GF-D8 (cell line): ENCODE data around the gene NFIA.
"Not testable (repeated sequence)": the region's sequence is repeated elsewhere in the genome, so short reads cannot be mapped to it uniquely, and the experiment has no call there.

ENCODE experiments used
- DNase-seq: peaks from one replicate; lab custom pipeline; 2025; lab: John Stamatoyannopoulos, UW

Gene NFIA

DNA sequence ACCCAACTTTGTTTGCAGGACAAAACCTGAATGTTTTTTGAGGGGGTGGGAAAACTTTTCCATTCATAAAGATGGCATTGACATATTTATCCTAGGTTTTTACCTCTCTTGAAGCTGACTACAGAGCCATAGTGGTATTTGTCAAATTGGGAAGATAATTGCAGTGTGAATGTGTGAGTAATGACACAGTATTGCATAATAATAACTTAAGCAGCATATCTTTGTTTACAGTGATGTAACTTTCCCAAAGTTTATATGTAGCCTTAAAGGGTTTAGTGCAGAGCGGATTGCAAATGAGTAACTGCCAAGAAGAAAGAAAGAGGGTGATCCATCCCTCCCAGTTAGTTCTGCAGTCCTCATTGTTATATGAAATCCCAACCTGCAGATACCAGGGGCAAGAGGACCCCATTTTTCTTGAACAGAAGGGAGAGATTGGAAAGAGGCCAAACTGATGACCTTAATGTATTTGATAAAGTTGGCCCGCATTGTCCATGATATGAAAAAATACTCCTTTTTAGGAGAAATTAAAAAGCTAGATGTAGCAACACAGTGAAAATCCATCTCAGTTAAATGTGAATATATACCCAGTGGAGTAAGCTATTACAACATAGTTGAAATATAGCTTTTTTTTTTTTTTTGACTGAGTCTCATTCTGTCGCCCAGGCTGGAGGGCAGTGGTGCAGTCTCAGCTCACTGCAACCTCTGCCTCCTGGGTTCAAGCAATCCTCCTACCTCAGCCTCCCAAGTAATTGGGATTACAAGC lies 23.7 kb upstream of the NFIA start:
- DNase-seq, result no peak

- DNase-seq, result not testable (repeated sequence)
Measured at GRCh38 chr1:61061601-61062000, 20.8 kb upstream of the NFIA start.

DNA sequence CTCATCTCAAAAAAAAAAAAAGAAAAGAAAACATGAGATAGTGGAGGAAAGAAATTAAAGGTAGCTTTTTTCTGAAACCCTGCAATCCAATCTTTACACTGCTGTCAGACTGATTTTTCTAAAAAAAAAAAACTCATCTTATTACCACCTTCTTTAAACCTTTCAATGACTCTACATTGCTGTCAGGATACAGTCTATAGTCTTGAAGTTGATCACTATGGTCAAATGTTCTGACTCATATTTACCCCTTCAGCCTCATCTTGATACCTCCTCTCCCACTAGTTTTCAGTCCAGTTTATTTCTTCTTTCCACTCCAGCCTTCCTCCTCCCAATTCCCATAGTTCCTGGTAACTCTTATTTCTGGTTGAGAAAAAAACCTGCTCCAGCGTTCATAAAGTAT lies 17.7 kb upstream of the NFIA start:
- no peak for DNase-seq

DNA sequence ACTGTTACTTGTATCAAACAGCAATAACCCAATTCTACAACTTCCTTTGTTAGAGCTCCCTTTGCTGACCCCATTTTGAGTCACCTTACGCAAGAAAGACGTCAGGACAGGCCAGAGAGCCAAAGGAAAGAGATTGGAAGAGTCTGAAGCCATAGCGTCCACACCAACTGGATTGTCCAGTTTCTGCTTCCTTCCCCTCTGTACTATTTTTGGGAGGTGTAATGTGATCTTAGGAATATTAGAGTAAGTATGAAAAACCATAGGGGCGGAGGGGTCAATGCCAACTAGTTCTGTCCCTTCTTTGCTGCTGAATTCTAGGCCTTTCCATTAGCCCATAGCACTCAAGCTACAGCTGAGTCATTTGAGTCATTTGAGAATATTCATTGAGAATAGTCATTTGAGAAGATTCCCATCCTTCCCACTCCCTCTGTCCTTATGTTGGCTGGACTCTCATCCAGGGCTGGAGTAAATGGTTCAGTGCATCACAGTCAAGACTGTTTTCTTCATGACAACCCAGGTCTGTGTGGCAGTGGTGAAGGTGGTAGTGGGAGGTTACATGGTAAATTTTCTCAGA lies 14.8 kb upstream of the NFIA start:
- DNase-seq, result no peak

DNA sequence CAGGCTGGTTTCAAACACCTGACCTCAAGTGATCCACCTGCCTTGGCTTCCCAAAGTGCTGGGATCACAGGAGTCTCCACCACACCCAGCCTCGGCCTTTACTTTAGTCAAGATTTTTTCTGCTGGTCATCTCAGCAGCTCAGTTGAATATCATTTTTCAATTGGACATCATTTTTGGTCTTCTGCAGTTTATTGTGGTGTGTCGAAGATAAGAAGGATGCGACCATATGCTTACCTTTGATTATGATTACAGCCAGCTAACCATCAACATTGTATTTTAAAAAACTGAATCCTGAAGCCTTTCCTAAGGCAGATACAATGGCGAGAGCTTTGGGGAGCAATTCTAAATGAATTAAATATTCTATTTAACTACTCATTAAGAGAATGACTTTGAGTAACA lies 12.3 kb upstream of the NFIA start:
- DNase-seq, result no peak

DNA sequence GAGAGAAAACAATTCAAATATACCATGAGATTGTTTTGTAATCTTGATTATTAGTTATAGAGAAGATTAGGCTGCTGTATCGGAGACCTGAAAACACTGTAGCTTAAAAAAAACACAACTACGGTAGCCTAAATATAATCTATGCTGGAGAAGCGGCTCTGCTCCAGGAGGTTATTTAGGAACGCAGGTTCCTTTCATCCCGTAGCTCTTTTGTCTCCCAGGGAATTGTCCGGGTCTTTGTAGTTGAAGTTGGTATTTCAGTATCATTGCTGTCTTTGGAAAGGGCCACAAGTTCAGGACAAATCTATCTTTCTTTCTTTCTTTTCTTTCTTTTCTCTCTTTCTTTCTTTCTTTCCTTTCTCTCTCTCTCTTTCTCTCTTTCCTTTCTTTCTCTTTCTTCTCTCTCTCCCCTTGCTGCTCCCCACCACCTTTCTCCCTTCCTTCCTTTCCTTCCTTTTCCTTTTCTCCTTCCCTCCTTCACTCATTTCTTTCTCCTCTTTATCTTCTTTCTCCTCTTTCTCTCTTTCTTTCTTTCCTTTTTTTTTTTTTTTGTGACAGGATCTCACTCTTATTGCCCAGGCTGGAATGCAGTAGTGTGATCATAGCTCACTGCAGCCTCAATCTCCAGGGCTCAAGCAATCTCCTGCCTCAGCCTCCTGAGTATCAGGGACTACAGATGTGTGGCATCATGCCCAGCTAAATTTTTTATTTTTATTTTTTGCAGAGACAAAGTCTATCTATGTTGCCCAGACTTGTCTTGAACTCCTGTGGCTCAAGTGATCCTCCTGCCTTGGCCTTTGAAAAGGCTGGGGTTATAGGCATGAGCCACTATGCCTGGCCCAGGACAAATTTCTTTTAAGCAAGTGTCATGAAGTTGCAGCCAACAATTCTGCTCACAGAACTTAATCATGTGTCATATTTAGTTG lies 10.9 kb upstream of the NFIA start:
- no peak for DNase-seq

DNA sequence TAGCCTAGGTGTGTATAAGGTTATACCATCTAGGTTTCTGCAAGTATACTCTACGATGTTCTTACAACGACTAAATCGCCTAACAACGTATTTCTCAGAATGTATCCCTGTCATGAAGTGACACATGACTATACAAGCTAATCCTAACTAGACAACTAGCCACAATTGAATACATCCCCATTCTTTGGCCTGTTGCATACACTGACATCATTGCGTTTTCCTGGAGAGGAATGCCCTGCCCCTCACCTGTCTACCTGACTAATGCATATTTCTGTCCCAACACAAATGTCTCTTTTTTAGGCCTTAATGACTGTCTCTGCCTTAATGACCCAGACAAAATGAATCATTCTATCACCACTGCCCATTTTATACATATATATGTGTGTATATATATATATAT lies 8.5 kb upstream of the NFIA start:
- no peak for DNase-seq

DNA sequence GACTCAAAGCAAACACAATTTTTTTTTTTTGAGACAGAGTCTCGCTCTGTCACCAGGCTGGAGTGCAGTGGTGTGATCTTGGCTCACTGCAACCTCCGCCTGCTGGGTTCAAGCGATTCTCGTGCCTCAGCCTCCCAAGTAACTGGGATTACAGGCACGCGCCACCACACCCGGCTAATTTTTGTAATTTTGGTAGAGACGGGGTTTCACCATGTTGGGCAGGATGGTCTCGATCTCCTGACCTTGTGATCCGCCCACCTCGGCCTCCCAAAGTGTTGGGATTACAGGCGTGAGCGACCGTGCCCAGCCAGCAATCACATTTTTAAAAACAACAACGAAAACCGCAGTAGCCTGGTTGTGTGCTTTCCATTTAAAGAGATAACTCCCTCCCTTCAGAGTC lies 6.5 kb upstream of the NFIA start:
- DNase-seq, result not testable (repeated sequence)

- no peak for DNase-seq
Measured at GRCh38 chr1:61076728-61077675, 5.4 kb upstream of the NFIA start.

DNA sequence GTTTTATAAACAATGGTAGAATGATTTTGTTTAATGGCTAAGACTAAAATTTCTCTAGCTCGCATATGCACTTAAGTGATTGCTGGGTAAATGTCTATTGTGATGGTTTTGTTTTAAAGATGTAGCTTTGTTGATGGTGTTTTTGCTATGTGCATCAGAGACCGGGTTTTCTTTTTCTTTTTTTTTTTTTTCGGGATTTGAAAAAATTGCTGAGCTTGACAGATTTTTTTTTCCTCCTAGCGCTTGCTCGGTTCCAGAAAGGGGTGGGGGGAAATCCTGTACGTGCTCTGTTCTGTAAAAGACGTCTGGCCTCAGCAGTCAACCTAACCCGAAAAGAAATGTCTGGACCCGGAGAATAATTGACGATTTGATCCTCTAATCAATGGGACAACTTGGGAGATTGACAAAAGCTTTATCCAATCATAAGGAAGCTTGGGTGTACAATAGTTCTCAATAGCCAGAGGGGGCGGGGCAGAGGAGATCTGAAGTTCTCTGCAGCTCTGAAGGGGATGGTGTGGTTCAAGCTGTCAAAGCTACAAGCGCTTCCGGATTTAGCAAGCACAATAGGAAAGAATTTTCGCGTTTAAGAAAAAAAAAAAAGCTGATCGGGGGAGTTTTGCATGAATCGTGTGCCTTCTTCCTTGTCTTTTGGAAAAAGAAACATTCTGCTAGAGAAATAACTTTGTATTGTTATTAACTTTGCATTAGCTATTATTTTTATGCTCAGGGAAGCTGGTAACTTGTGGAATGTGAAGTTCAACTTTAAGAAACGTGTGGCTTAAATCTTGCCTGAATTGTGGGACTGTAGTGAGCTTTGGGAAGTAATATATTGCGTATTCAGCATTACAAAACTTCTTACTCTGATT lies 4.5 kb upstream of the NFIA start:
- no peak for DNase-seq

GRCh38 chr1:61078618-61079295 lies 3.6 kb upstream of the NFIA start:
- DNase-seq, result no peak

- DNase-seq, result no peak
Measured at GRCh38 chr1:61079296-61079897, 3.0 kb upstream of the NFIA start.

GRCh38 chr1:61079898-61080336 lies 2.4 kb upstream of the NFIA start:
- DNase-seq, result no peak

DNA sequence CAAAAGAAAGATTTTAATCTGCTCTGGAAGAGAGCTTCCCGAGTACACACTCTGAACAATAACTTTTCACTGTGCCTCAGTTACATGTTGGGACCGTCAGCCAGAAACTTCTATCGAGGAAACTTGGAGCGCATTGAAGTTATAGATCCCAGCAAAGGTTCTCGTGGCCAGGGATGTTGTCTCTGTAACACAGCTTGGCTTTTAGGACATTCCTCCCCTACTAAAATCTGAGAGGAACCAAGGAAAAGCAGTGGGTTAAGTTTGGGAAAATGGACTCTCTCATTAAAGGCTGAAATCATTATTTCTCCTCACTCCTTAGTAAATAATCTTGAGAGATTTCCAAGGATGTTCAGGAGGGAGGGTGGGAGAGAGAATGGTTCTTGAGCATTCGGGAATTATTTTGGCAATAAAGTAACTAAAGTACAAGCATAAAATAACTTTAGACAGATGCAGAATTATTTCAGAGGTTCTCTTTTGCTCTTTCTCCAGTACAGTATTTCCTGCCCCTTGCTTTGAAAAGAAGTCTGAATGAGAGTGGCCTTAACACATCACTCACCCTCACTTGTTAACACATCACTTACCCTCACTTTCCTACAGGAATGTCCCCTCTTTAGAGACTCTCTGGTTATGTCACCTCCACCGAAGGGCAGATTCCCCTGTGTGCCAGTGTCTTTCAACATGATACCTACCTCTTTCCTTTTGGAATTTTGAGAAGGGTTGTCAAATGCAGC lies 1.8 kb upstream of the NFIA start:
- no peak for DNase-seq

DNA sequence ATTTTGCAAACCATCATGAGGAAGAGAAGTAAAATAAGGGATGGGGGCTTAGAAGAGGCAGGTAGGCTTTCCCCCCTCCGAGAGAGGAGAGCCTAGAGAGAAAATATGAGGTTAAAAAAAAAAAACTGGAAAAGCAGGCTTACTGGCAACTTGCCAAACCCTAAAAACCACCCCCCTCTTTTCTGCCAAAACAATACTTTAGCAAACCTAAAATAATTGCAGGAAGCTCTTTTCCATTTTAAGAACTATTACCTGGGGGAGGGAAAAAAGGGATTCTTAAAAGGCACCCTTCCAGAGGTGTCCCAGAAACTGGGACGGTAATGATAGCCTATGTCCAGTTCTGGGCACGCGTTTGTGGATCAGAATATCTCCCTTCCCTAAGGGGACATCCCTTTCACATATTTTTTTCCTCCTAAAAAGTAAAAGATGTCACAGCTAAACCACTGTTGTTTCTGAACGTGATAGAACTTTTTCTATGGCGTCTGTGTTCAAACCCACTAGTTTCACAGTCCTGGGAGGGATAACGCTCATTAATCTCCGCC lies 1.1 kb upstream of the NFIA start:
- DNase-seq, result no peak

GRCh38 chr1:61081686-61082310 lies 563 bp upstream of the NFIA start:
- DNase-seq, result no peak

DNA sequence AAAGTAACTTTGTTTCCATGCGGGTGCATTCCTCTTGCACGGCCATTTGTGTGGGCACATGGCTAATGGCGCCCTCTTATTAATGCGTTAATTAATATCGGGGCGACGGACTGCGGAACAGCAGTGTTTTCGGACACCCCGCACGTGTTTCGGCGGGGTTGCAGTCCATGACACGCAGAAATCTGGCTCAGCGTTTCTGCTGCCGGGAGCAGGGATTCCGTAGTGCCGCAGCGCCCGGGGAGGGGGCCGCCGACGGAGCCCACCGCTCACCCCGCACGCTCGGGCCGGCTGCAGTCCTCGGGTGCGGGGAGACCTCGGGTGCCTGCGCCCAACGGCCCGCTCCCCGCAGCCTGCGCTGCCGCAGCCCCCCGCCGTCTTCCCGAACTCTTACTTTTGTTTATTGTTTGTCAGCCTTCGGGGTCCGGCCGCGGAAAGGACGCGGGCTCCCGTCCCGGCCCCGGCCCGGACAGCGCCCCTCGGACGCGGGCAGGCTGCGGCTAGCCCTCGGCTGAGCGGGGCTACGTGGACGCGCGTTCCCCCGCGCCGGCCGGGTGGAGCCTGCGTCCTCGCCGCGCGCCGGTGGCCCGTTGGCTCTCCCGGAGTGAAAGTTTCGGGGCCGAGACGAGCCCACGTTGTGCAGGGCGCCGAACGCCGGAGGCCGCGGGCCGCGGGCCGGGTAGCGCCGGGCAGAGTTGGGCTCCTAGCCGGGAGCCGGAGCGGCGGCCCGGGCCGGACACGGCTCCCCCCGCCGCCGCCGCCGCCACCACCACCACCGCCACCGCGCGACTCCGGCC lies 849 bp downstream of the NFIA start:
- no peak for DNase-seq
